H9 (cell line): ENCODE results near the gene FARS2. TPM values are rescaled to one million over a fixed set of nuclear protein-coding genes. Genes with fewer than 3 reads are reported as not detected.

Source experiments
- DNase-seq: peaks from one replicate; pipeline ENCODE4 v3.0.0-alpha.2; 2017
- H2AFZ ChIP-seq: one replicate; pipeline ENCODE4 v1.6.1; 2013; ENCODE audit warnings: mild to moderate bottlenecking, low read length, control low read depth, moderate library complexity
- H2AK5ac ChIP-seq: 2 replicates; pipeline ENCODE4 v1.6.1; 2013; ENCODE audit warnings: low read length, control low read depth, mixed read lengths; ENCODE audit not compliant: insufficient read length
- H2BK120ac ChIP-seq: one replicate; pipeline ENCODE4 v1.6.1; 2013; ENCODE audit warnings: low read depth, mild to moderate bottlenecking, low read length, control low read depth, inconsistent platforms; ENCODE audit not compliant: poor library complexity, severe bottlenecking
- H2BK12ac ChIP-seq: 2 replicates; pipeline ENCODE4 v1.6.1; 2013; ENCODE audit warnings: low read length, control low read depth, mixed read lengths, low read depth; ENCODE audit not compliant: insufficient read length
- H2BK15ac ChIP-seq: 2 replicates; pipeline ENCODE4 v1.6.1; 2013; ENCODE audit warnings: low read depth, low read length, control low read depth
- H2BK20ac ChIP-seq: one replicate; pipeline ENCODE4 v1.6.1; 2013; ENCODE audit warnings: low read depth, mild to moderate bottlenecking, low read length, control low read depth, inconsistent platforms; ENCODE audit not compliant: poor library complexity, severe bottlenecking
- H2BK5ac ChIP-seq: 2 replicates; pipeline ENCODE4 v1.6.1; 2013; ENCODE audit warnings: low read length, control low read depth, mixed read lengths; ENCODE audit not compliant: insufficient read length
- H3K14ac ChIP-seq: 2 replicates; pipeline ENCODE4 v1.6.1; 2013; ENCODE audit warnings: low read length, control low read depth; ENCODE audit not compliant: insufficient read depth
- H3K18ac ChIP-seq: 2 replicates; pipeline ENCODE4 v1.6.1; 2013; ENCODE audit warnings: low read depth, mild to moderate bottlenecking, mixed read lengths, low read length, control low read depth; ENCODE audit not compliant: insufficient read length
- H3K23ac ChIP-seq: 2 replicates; pipeline ENCODE4 v1.6.1; 2013; ENCODE audit warnings: low read length, control low read depth, mixed read lengths, low read depth; ENCODE audit not compliant: insufficient read length
- H3K23me2 ChIP-seq: 2 replicates; pipeline ENCODE4 v1.6.1; 2013; ENCODE audit warnings: low read depth, mild to moderate bottlenecking, mixed read lengths, low read length, control low read depth; ENCODE audit not compliant: insufficient read length, poor library complexity, severe bottlenecking
- H3K27ac ChIP-seq: 2 replicates; pipeline ENCODE4 v1.5.1; 2013; ENCODE audit warnings: low read length, control low read depth, mixed read lengths, low read depth; ENCODE audit not compliant: insufficient read length
- H3K27me3 ChIP-seq: 2 replicates; pipeline ENCODE4 v1.6.1; 2013; ENCODE audit warnings: low read length, control low read depth, inconsistent platforms; ENCODE audit not compliant: insufficient read depth
- H3K4ac ChIP-seq: 2 replicates; pipeline ENCODE4 v1.6.1; 2013; ENCODE audit warnings: low read depth, mild to moderate bottlenecking, control low read depth, inconsistent platforms, low read length, moderate library complexity
- H3K4me1 ChIP-seq: 2 replicates; pipeline ENCODE4 v1.6.1; 2013; ENCODE audit warnings: low read length, control low read depth, inconsistent platforms; ENCODE audit not compliant: insufficient read depth
- H3K4me2 ChIP-seq: 2 replicates; pipeline ENCODE4 v1.6.1; 2013; ENCODE audit warnings: low read length, control low read depth, mixed read lengths; ENCODE audit not compliant: insufficient read length, insufficient read depth
- H3K56ac ChIP-seq: 2 replicates; pipeline ENCODE4 v1.6.1; 2013; ENCODE audit warnings: low read depth, mild to moderate bottlenecking, mixed read lengths, low read length, control low read depth; ENCODE audit not compliant: insufficient read length
- H3K79me1 ChIP-seq: 2 replicates; pipeline ENCODE4 v1.6.1; 2013; ENCODE audit warnings: low read depth, mild to moderate bottlenecking, moderate library complexity, low read length, control low read depth, inconsistent platforms; ENCODE audit not compliant: insufficient read depth, poor library complexity, severe bottlenecking
- H3K79me2 ChIP-seq: 2 replicates; pipeline ENCODE4 v1.6.1; 2013; ENCODE audit warnings: low read length, control low read depth, inconsistent platforms; ENCODE audit not compliant: insufficient read depth
- H3K9ac ChIP-seq: 2 replicates; pipeline ENCODE4 v1.6.1; 2013; ENCODE audit warnings: low read length, control low read depth, mixed read lengths; ENCODE audit not compliant: insufficient read length; ENCODE audit errors: extremely low read depth
- H3K9me3 ChIP-seq: one replicate; pipeline ENCODE4 v1.6.1; 2013; ENCODE audit warnings: low read depth, low read length, inconsistent platforms; ENCODE audit not compliant: control insufficient read depth
- H3T11ph ChIP-seq: one replicate; pipeline ENCODE4 v1.6.1; 2013; ENCODE audit warnings: mild to moderate bottlenecking, low read length, control low read depth, inconsistent platforms
- H4K20me1 ChIP-seq: one replicate; pipeline ENCODE4 v1.6.1; 2013; ENCODE audit not compliant: control insufficient read depth, insufficient read length, insufficient read depth
- H4K5ac ChIP-seq: 2 replicates; pipeline ENCODE4 v1.6.1; 2013; ENCODE audit warnings: low read depth, mild to moderate bottlenecking, mixed read lengths, low read length, control low read depth; ENCODE audit not compliant: insufficient read length
- H4K8ac ChIP-seq: replicated peaks from 2 replicates; pipeline ENCODE4 v1.6.1; 2013; ENCODE audit warnings: low read length, control low read depth, mixed read lengths, low read depth; ENCODE audit not compliant: insufficient read length
- H4K91ac ChIP-seq: 2 replicates; pipeline ENCODE4 v1.6.1; 2013; ENCODE audit warnings: low read depth, mild to moderate bottlenecking, moderate library complexity, mixed read lengths, low read length, control low read depth; ENCODE audit not compliant: insufficient read length
- H3K27ac Mint-ChIP-seq, 3 experiments: 2 replicates in 2 of 3; 3 replicates in 1 of 3; pipeline ENCODE4 v1.8.0; 2020 to 2021; ENCODE audit warnings: mixed read lengths in 3 of 3, mild to moderate bottlenecking in 1 of 3, moderate library complexity in 1 of 3
- H3K27me3 Mint-ChIP-seq: 2 replicates; pipeline ENCODE4 v1.8.0; 2021; ENCODE audit warnings: low read depth, mild to moderate bottlenecking, moderate library complexity, mixed read lengths
- H3K36me3 Mint-ChIP-seq, 3 experiments: 2 replicates in 2 of 3; 3 replicates in 1 of 3; pipeline ENCODE4 v1.8.0; 2020 to 2021; ENCODE audit warnings: low read depth in 3 of 3, mixed read lengths in 3 of 3; ENCODE audit not compliant: insufficient read depth in 1 of 3
- H3K4me1 Mint-ChIP-seq, 2 experiments: 2 replicates each; pipeline ENCODE4 v1.8.0; 2020; ENCODE audit warnings: mixed read lengths in 2 of 2
- H3K4me3 Mint-ChIP-seq, 2 experiments: 2 replicates in 1 of 2; 3 replicates in 1 of 2; pipeline ENCODE4 v1.8.0; 2020 to 2021; ENCODE audit warnings: mild to moderate bottlenecking in 2 of 2, mixed read lengths in 2 of 2, moderate library complexity in 1 of 2
- H3K9me3 Mint-ChIP-seq, 2 experiments: 2 replicates in 1 of 2; 3 replicates in 1 of 2; pipeline ENCODE4 v1.8.0; 2020; ENCODE audit warnings: mild to moderate bottlenecking in 2 of 2, mixed read lengths in 2 of 2, moderate library complexity in 1 of 2
- WGBS: extraction: QIAGEN DNeasy Blood & Tissue Kit; methylation state at CpG from one replicate; pipeline ENCODE4 v1.1.7; 2013; ENCODE audit warnings: missing lambda C conversion rate, low lambda C conversion rate, mixed read lengths; ENCODE audit not compliant: insufficient read length; ENCODE audit errors: extremely low coverage; 5-methylcytosine and 5-hydroxymethylcytosine counted together
- total RNA-seq: library from RNA; stranded (reverse); gene quantifications from 2 replicates; pipeline ENCODE4 v1.2.1, GENCODE V29; 2021
- TF ChIP-seq, protein P1 (sequence below): fragments of 200-600 bp; sonication (generic); conservative IDR thresholded peaks from 3 replicates; pipeline ENCODE4 v1.8.0; 2021; ENCODE audit warnings: antibody characterized with exemption, mild to moderate bottlenecking

Gene FARS2
- total RNA-seq, 1 experiment from 2014 or later, result 8.5 TPM

DNA sequence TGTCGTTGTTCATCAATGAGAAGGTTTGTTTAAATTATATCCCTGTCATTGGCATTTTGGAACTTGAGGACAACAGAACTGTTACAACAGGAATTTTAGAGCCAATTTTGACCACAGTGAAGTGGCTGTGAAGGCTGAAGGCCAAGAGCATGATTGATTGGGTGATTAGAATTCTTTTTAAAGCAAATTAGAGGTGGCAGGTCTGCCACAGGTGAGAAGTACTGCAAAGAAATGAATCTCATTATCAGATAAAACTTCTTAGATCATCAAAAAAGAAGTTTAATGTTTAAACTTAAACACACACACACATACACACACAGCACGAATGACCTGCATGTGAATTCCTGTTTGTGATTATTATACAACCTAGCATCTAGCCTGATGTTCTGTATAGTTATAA, 32.4 kb downstream of the FARS2 start:
- TF ChIP-seq, protein P1, sequence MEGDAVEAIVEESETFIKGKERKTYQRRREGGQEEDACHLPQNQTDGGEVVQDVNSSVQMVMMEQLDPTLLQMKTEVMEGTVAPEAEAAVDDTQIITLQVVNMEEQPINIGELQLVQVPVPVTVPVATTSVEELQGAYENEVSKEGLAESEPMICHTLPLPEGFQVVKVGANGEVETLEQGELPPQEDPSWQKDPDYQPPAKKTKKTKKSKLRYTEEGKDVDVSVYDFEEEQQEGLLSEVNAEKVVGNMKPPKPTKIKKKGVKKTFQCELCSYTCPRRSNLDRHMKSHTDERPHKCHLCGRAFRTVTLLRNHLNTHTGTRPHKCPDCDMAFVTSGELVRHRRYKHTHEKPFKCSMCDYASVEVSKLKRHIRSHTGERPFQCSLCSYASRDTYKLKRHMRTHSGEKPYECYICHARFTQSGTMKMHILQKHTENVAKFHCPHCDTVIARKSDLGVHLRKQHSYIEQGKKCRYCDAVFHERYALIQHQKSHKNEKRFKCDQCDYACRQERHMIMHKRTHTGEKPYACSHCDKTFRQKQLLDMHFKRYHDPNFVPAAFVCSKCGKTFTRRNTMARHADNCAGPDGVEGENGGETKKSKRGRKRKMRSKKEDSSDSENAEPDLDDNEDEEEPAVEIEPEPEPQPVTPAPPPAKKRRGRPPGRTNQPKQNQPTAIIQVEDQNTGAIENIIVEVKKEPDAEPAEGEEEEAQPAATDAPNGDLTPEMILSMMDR, result no peak
- H3K9ac ChIP-seq, result no peak overlapping the region
- Mint-ChIP-seq H3K4me1 (peaks cover 10 to 11% of the 10 kb centered on the region in 2 experiments), H3K4me3 (no peak overlapping the region), H3K27ac (no peak overlapping the region), H3K27me3 (no peaks in the 10 kb centered on the region), H3K9me3 (no peaks in the 10 kb centered on the region), H3K36me3 (no peaks in the 10 kb centered on the region; a peak in 1 of 7 replicates)
- no peaks in the 10 kb centered on the region for H3K79me1 ChIP-seq
- no peaks in the 10 kb centered on the region for H3K27me3 ChIP-seq
- no peak overlapping the region for H3K4me2 ChIP-seq
- WGBS, result no CpG with 5 or more reads among the region's 2 CpGs
- no peak overlapping the region for H3K18ac ChIP-seq
- no peak for DNase-seq
- H3K27ac ChIP-seq, result no peak overlapping the region
- H2BK5ac ChIP-seq, result no peak overlapping the region
- H2BK20ac ChIP-seq, result no peak overlapping the region
- no peak overlapping the region for H2BK12ac ChIP-seq
- H4K20me1 ChIP-seq, result no peaks in the 10 kb centered on the region
- H3K79me2 ChIP-seq, result no peaks in the 10 kb centered on the region
- H2BK120ac ChIP-seq, result no peak overlapping the region
- no peak overlapping the region for H3K56ac ChIP-seq
- H3K23me2 ChIP-seq, result no peaks in the 10 kb centered on the region
- H4K91ac ChIP-seq, result no peak overlapping the region
- H2AK5ac ChIP-seq, result no peak overlapping the region
- no peak overlapping the region for H2AFZ ChIP-seq
- no peak overlapping the region for H2BK15ac ChIP-seq
- H3K9me3 ChIP-seq, result no peaks in the 10 kb centered on the region
- no peak overlapping the region for H3K14ac ChIP-seq
- H4K8ac ChIP-seq, result no peak overlapping the region
- H3T11ph ChIP-seq, result no peak overlapping the region
- no peak overlapping the region for H4K5ac ChIP-seq
- no peak overlapping the region for H3K4ac ChIP-seq
- peaks cover 2% of the 10 kb centered on the region; the same call in 1 of the 2 replicates for H3K4me1 ChIP-seq
- no peak overlapping the region for H3K23ac ChIP-seq
